Gastroesophageal sphincter (tissue), 3 donors: ENCODE results near the gene SLC39A1.

ENCODE experiments used
- CTCF ChIP-seq, 4 experiments: fragments of 200-600 bp in 2 of 4; fragments of 450-650 bp in 2 of 4; sonication (generic) in 1 of 4; IDR thresholded peaks; one replicate each; pipeline ENCODE4 v1.5.1; 2017 to 2019; ENCODE audit warnings: antibody characterized with exemption in 4 of 4, mild to moderate bottlenecking in 2 of 4, moderate library complexity in 2 of 4
- EP300 ChIP-seq: sonication (generic); formaldehyde crosslinking; IDR thresholded peaks from one replicate; pipeline ENCODE4 v1.6.1; 2017; ENCODE audit warnings: antibody characterized with exemption, mild to moderate bottlenecking
- POLR2A ChIP-seq, 2 donors: fragments of 450-650 bp; IDR thresholded peaks; one replicate each; pipeline ENCODE4 v1.6.1; 2017; ENCODE audit warnings: antibody characterized with exemption in 2 of 2, mild to moderate bottlenecking in 2 of 2, moderate library complexity in 1 of 2

GRCh38 chr1:153929426-153929825 is 33.9 kb downstream of the SLC39A1 start:
- TF ChIP-seq POLR2A (IDR thresholded peaks at IDR 0.05): no peak
- TF ChIP-seq CTCF (IDR thresholded peaks at IDR 0.05): no peak
- TF ChIP-seq EP300: no peak
